ENCODE results near the gene ATG9A. TPM values are rescaled to one million over a fixed set of nuclear protein-coding genes. Genes with fewer than 3 reads are reported as not detected.

Gene ATG9A
- 31.8 and 40.6 TPM in 2 replicates for total RNA-seq

GRCh38 chr2:219229305-219230058, at the start of gene ATG9A, which contains the start of gene ANKZF1:
TSS of gene ATG9A (minus strand) at chr2:219229636. CDS start at chr2:219228024, 1,612 bp downstream.
TSS of gene ANKZF1 (plus strand) at chr2:219229806. CDS start at chr2:219230258, 452 bp downstream.

GRCh38 chr2:219253753-219254589, 24.5 kb upstream of the ATG9A start, which contains the start of gene TUBA4A:
TSS of gene TUBA4A (minus strand) at chr2:219253918. CDS start at chr2:219253858, 60 bp downstream.

GRCh38 chr2:219252900-219253752, 23.7 kb upstream of the ATG9A start, which contains the start of gene TUBA4B:
TSS of gene TUBA4B (plus strand) at chr2:219253243. CDS start at chr2:219253408, 165 bp downstream.

GRCh38 chr2:219245148-219245898, 15.9 kb upstream of the ATG9A start, which contains the start of the genes GLB1L and STK16:
TSS of gene GLB1L (minus strand) at chr2:219245444. CDS start at chr2:219243573, 1,871 bp downstream.
TSS of gene STK16 (plus strand) at chr2:219245479. CDS start at chr2:219246000, 521 bp downstream.

GRCh38 chr2:219218732-219219701, 10.4 kb downstream of the ATG9A start, which contains the start of gene ABCB6:
TSS of gene ABCB6 (minus strand) at chr2:219218958. CDS start at chr2:219218673, 285 bp downstream.

GRCh38 chr2:219206328-219207133, 22.9 kb downstream of the ATG9A start, which contains the start of gene ZFAND2B:
TSS of gene ZFAND2B (plus strand) at chr2:219206782. CDS start at chr2:219206988, 206 bp downstream.

GRCh38 chr2:219177552-219178376, 51.7 kb downstream of the ATG9A start, which contains the start of gene RETREG2:
TSS of gene RETREG2 (plus strand) at chr2:219178275. CDS start at chr2:219178353, 78 bp downstream.

GRCh38 chr2:219176818-219177551, 52.5 kb downstream of the ATG9A start, which contains the start of gene CNPPD1:
TSS of gene CNPPD1 (minus strand) at chr2:219176925. CDS start at chr2:219176828, 97 bp downstream.

GRCh38 chr2:219169930-219170654, 59.3 kb downstream of the ATG9A start, which contains the start of gene SLC23A3:
TSS of gene SLC23A3 (minus strand) at chr2:219170029. CDS start at chr2:219169984, 45 bp downstream.

Other genes starting within 250 kb of the ATG9A start
- gene FEV, start 244.5 kb downstream of the ATG9A start, total RNA-seq: not detected in 2 replicates
- not detected in 2 replicates for gene CRYBA2, start 236.2 kb downstream of the ATG9A start, total RNA-seq
- not detected in 2 replicates for gene CFAP65, start 188.1 kb downstream of the ATG9A start, total RNA-seq
- not detected in 2 replicates for gene IHH, start 168.7 kb downstream of the ATG9A start, total RNA-seq
- 11.3 and 15.8 TPM in 2 replicates for gene NHEJ1, start 68.8 kb downstream of the ATG9A start, total RNA-seq
- 0.89 and 2.8 TPM in 2 replicates for gene SLC23A3, start 59.6 kb downstream of the ATG9A start, total RNA-seq
- 20.5 and 22.7 TPM in 2 replicates for gene CNPPD1, start 52.7 kb downstream of the ATG9A start, total RNA-seq
- 55.4 and 60.6 TPM in 2 replicates for gene RETREG2, start 51.4 kb downstream of the ATG9A start, total RNA-seq
- gene ZFAND2B, start 22.9 kb downstream of the ATG9A start, total RNA-seq: 11.0 and 16.0 TPM in 2 replicates
- gene ABCB6, start 10.7 kb downstream of the ATG9A start, total RNA-seq: 28.1 and 52.0 TPM in 2 replicates
- 35.3 and 38.6 TPM in 2 replicates for gene ANKZF1, start 170 bp upstream of the ATG9A start, total RNA-seq
- gene GLB1L, start 15.8 kb upstream of the ATG9A start, total RNA-seq: 10.0 and 13.7 TPM in 2 replicates
- 37.2 and 42.2 TPM in 2 replicates for gene STK16, start 15.8 kb upstream of the ATG9A start, total RNA-seq
- not detected in 2 replicates for gene TUBA4B, start 23.6 kb upstream of the ATG9A start, total RNA-seq
- 6.5 and 6.6 TPM in 2 replicates for gene TUBA4A, start 24.3 kb upstream of the ATG9A start, total RNA-seq
- 37.7 and 59.8 TPM in 2 replicates for gene DNAJB2, start 49.7 kb upstream of the ATG9A start, total RNA-seq
- gene PTPRN, start 79.8 kb upstream of the ATG9A start, total RNA-seq: 66.2 and 67.6 TPM in 2 replicates
- gene RESP18, start 103.1 kb upstream of the ATG9A start, total RNA-seq: not detected in 2 replicates
- gene DNPEP, start 158.3 kb upstream of the ATG9A start, total RNA-seq: 52.6 and 57.3 TPM in 2 replicates
- gene DES, start 188.7 kb upstream of the ATG9A start, total RNA-seq: 5.3 and 6.1 TPM in 2 replicates
- gene SPEG, start 205.2 kb upstream of the ATG9A start, total RNA-seq: 36.2 and 61.6 TPM in 2 replicates